OCI-LY1 (cell line): ENCODE measurements around the gene TOR1A.
A peak's percentile ranks its signal among the peaks of the same experiment; 100 is the strongest.

Experiments
- H2AFZ ChIP-seq: fragments of 200-600 bp; sonication (generic), shearing (Covaris generic); 2 replicates; pipeline ENCODE4 v1.6.0; 2014; ENCODE audit warnings: antibody characterized with exemption, mild to moderate bottlenecking, low read length
- H3F3A ChIP-seq: fragments of 200-600 bp; sonication (generic), shearing (Covaris generic); 2 replicates; pipeline ENCODE4 v1.6.0; 2014; ENCODE audit warnings: mild to moderate bottlenecking, antibody characterized with exemption, low read length, moderate library complexity; ENCODE audit not compliant: insufficient read depth
- H3K27ac ChIP-seq: fragments of 200-600 bp; sonication (generic); 2 replicates; pipeline ENCODE4 v1.5.1; 2014; ENCODE audit warnings: low read length, mixed run types, mild to moderate bottlenecking, low read depth; ENCODE audit not compliant: poor library complexity, severe bottlenecking
- H3K27me3 ChIP-seq: fragments of 200-600 bp; sonication (generic); 2 replicates; pipeline ENCODE4 v1.6.0; 2014; ENCODE audit warnings: antibody characterized with exemption, mild to moderate bottlenecking, low read length, moderate library complexity; ENCODE audit not compliant: insufficient read depth
- H3K36me3 ChIP-seq: fragments of 200-600 bp; sonication (generic); 2 replicates; pipeline ENCODE4 v1.6.1; 2014; ENCODE audit warnings: mild to moderate bottlenecking, antibody characterized with exemption, low read length, moderate library complexity, mixed read lengths; ENCODE audit not compliant: insufficient read depth
- H3K4me1 ChIP-seq: fragments of 200-600 bp; sonication (generic); 2 replicates; pipeline ENCODE4 v1.5.1; 2014; ENCODE audit warnings: mild to moderate bottlenecking, low read length, moderate library complexity; ENCODE audit not compliant: insufficient read depth, severe bottlenecking
- H3K4me2 ChIP-seq: fragments of 200-600 bp; sonication (generic), shearing (Covaris generic); 2 replicates; pipeline ENCODE4 v1.6.1; 2014; ENCODE audit warnings: low read length
- H3K4me3 ChIP-seq: fragments of 200-600 bp; sonication (generic); 2 replicates; pipeline ENCODE4 v1.5.1; 2014; ENCODE audit warnings: low read length, low read depth, mild to moderate bottlenecking, mixed read lengths; ENCODE audit not compliant: poor library complexity, severe bottlenecking
- H3K79me2 ChIP-seq: fragments of 200-600 bp; shearing (Covaris generic); 2 replicates; pipeline ENCODE4 v1.6.1; 2016; ENCODE audit warnings: mixed run types, low read length, mixed read lengths; ENCODE audit not compliant: insufficient read depth
- H3K9ac ChIP-seq: fragments of 200-600 bp; sonication (generic), shearing (Covaris generic); 2 replicates; pipeline ENCODE4 v1.6.1; 2014; ENCODE audit warnings: mild to moderate bottlenecking, low read length, mixed read lengths
- H3K9me2 ChIP-seq: fragments of 200-600 bp; sonication (generic), shearing (Covaris generic); 2 replicates; pipeline ENCODE4 v1.6.1; 2014; ENCODE audit warnings: low read depth, mild to moderate bottlenecking, low read length, mixed read lengths
- H3K9me3 ChIP-seq: fragments of 200-600 bp; shearing (Covaris generic); 2 replicates; pipeline ENCODE4 v1.6.1; 2014; ENCODE audit warnings: low read length, mixed read lengths
- H4K20me1 ChIP-seq: fragments of 200-600 bp; sonication (generic), shearing (Covaris generic); 2 replicates; pipeline ENCODE4 v1.6.0; 2016; ENCODE audit warnings: mild to moderate bottlenecking, low read length; ENCODE audit not compliant: insufficient read depth
- EZH2 ChIP-seq: fragments of 200-600 bp; sonication (generic), shearing (Covaris generic); IDR thresholded peaks from 2 replicates; pipeline ENCODE4 v1.8.0; 2017; ENCODE audit warnings: borderline replicate concordance, mixed run types, mild to moderate bottlenecking, antibody characterized with exemption, low read length, moderate library complexity, mixed read lengths
- TF ChIP-seq, protein P1 (sequence below): fragments of 200-600 bp; sonication (generic), shearing (Covaris generic); IDR thresholded peaks from 2 replicates; pipeline ENCODE4 v1.5.1; 2017; ENCODE audit warnings: mild to moderate bottlenecking, antibody characterized with exemption, low read length, moderate library complexity, mixed read lengths

The TOR1A gene, protein sequence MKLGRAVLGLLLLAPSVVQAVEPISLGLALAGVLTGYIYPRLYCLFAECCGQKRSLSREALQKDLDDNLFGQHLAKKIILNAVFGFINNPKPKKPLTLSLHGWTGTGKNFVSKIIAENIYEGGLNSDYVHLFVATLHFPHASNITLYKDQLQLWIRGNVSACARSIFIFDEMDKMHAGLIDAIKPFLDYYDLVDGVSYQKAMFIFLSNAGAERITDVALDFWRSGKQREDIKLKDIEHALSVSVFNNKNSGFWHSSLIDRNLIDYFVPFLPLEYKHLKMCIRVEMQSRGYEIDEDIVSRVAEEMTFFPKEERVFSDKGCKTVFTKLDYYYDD

DNA sequence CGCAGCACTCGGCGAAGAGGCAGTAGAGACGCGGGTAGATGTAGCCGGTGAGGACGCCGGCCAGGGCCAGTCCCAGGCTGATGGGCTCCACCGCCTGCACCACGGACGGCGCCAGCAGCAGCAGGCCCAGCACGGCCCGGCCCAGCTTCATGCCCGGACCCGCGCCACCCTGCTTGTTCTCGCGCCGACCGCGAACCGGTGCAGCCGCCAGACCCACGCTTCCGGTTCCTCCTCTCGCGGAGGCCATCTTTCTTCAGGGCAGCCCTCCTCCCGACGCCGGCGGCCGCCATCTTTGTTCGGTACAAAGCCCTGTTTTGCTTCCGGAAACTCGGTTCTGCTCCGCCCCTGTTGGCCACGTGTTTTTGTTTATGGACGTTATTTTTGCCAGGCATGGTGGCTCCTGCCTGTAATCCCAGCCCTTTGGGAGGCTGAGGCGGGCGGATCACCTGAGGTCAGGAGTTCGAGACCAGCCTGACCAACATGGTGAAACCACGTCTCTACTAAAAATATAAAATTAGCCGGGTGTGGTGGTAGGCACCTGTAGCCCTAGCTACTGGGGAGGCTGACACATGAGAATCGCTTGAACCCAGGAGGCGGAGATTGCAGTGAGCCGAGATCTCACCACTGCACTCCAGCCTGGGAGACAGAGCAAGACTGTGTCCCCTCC, at the start of gene TOR1A:
Gene TOR1A (minus strand): TSS at position 202 of the 667 bp plus-strand sequence. CDS start 51 bp downstream, at position 151.
- no peak for TF ChIP-seq EZH2
- TF ChIP-seq, protein P1, sequence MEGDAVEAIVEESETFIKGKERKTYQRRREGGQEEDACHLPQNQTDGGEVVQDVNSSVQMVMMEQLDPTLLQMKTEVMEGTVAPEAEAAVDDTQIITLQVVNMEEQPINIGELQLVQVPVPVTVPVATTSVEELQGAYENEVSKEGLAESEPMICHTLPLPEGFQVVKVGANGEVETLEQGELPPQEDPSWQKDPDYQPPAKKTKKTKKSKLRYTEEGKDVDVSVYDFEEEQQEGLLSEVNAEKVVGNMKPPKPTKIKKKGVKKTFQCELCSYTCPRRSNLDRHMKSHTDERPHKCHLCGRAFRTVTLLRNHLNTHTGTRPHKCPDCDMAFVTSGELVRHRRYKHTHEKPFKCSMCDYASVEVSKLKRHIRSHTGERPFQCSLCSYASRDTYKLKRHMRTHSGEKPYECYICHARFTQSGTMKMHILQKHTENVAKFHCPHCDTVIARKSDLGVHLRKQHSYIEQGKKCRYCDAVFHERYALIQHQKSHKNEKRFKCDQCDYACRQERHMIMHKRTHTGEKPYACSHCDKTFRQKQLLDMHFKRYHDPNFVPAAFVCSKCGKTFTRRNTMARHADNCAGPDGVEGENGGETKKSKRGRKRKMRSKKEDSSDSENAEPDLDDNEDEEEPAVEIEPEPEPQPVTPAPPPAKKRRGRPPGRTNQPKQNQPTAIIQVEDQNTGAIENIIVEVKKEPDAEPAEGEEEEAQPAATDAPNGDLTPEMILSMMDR: no peak
- peaks cover 46% of the 10 kb centered on the region for H3K36me3 ChIP-seq

DNA sequence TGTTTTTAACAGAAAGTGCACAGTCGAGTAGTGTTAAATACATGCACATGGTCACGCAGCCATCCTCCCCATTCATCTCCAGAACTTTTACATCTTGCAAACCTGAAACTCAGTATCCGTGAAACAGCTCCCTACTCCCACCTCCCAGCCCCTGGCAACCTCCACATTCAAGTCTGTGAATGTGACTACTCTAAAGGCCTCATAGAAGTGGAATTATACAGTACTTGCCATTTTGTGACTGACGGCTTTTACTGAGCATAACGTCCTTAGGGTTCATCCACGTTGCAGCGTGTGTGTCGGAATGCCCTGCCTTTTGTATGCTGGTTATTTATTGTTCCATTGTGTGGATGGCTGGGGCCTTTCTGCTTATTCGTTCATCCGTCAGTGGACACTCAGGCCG, 47.1 kb upstream of the TOR1A start:
- H3K79me2 ChIP-seq: no peaks in the 10 kb centered on the region
- no peak for TF ChIP-seq EZH2
- TF ChIP-seq, protein P1: no peak

More for the DNA sequence above, at the start of gene TOR1A:
- Histone ChIP-seq H4K20me1 (no peaks in the 10 kb centered on the region), H2AFZ (no peak within 1 kb of the TSS), H3K4me3 (peak within 1 kb of the TSS; percentile 87), H3K27ac (no peak within 1 kb of the TSS), H3K4me2 (peak within 1 kb of the TSS; percentile 100), H3K9me3 (no peaks in the 10 kb centered on the region), H3F3A (peaks cover 6% of the 10 kb centered on the region; the same call in 1 of the 2 replicates), H3K9me2 (no peaks in the 10 kb centered on the region), H3K27me3 (no peaks in the 10 kb centered on the region), H3K9ac (peak within 1 kb of the TSS; percentile 88), H3K4me1 (peaks cover 8% of the 10 kb centered on the region), H3K79me2 (peaks cover 5% of the 10 kb centered on the region; the same call in 1 of the 2 replicates)

DNA sequence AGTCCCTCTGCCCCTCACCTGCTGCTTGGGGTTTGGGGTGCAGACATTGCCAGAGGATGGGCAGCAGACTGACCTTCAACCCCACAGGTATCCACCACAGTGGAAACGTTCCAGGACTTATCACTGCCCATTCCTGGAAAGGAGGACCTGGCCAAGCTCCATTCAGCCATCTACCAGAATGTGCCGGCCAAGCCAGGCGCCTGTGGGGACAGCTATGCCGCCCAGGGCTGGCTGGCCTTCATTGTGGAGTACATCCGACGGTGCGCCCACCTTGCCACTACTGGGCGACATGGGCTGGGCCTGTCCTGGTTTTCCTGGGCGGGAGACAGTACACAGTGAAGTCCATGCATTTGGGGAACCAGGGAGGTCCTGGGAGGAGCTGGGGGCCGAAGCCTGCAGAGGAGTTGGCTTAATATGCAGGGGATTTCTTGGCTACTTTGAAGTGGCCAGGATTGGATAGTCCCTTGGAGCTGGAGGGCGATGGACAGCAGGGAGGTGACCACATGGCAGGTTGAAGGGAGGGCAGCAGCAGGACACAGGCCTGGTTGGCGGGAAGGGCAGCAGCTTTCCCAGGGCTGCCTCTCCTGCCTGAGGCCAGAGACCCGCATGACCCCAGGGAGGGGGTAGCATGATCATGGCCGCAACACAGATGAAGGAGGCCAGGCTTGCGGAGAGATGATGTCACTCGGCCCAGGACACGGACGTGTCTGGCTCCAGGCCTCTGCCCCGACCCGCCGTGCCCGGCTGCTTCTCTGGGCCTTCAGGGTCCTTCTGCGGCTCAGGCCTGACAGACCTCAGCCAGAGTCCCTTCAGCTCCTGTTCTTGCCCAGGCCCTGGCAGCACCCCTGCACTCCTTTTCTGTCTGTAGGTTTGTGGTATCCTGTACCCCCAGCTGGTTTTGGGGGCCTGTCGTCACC, 45.9 kb upstream of the TOR1A start:
- H3K4me1 ChIP-seq: peaks cover 12% of the 10 kb centered on the region
- H3K4me3 ChIP-seq: no peak overlapping the region
- H3K9ac ChIP-seq: peak overlapping the region; percentile 5; the same call in 1 of the 2 replicates
- no peaks in the 10 kb centered on the region for H3K79me2 ChIP-seq
- no peak overlapping the region for H3K27ac ChIP-seq
- no peaks in the 10 kb centered on the region for H4K20me1 ChIP-seq
- TF ChIP-seq, protein P1: no peak
- no peak for TF ChIP-seq EZH2
- no peaks in the 10 kb centered on the region for H3K9me2 ChIP-seq
- H3K4me2 ChIP-seq: peak overlapping the region; percentile 42; the same call in 1 of the 2 replicates
- H2AFZ ChIP-seq: no peak overlapping the region
- no peaks in the 10 kb centered on the region for H3K9me3 ChIP-seq
- no peaks in the 10 kb centered on the region for H3F3A ChIP-seq
- H3K36me3 ChIP-seq: no peaks in the 10 kb centered on the region
- H3K27me3 ChIP-seq: no peaks in the 10 kb centered on the region

More for the DNA sequence above, 47.1 kb upstream of the TOR1A start:
- Histone ChIP-seq H3F3A (no peaks in the 10 kb centered on the region), H3K9me2 (no peaks in the 10 kb centered on the region), H3K4me2 (no peak overlapping the region), H3K36me3 (no peaks in the 10 kb centered on the region), H3K27me3 (no peaks in the 10 kb centered on the region), H2AFZ (no peak overlapping the region), H3K27ac (no peak overlapping the region), H3K9me3 (no peaks in the 10 kb centered on the region), H3K4me3 (no peak overlapping the region), H4K20me1 (no peaks in the 10 kb centered on the region), H3K4me1 (peaks cover 12% of the 10 kb centered on the region), H3K9ac (no peak overlapping the region)
